ENCODE measurements around the gene BCAS3.

GRCh38 chr17:60846175-60846574 lies 168.5 kb downstream of the BCAS3 start:
- TF ChIP-seq CTCF (IDR thresholded peaks at IDR 0.05) (no peak), POLR2A (IDR thresholded peaks at IDR 0.05) (no peak)

All from heart left ventricle (tissue), 13 donors.